ENCODE data around the gene CAPN15.

GRCh38 chr16:524274-525040 lies 3.1 kb upstream of the CAPN15 start:
- TF ChIP-seq CTCF (IDR thresholded peaks at IDR 0.05) = no peak
- no peak for TF ChIP-seq POLR2A (IDR thresholded peaks at IDR 0.05)
- TF ChIP-seq EP300 (IDR thresholded peaks at IDR 0.05) = no peak
